Muscle layer of colon (tissue), 2 donors: Measurements from ENCODE around the gene DBX1.
"Not testable (repeated sequence)": the region's sequence is repeated elsewhere in the genome, so short reads cannot be mapped to it uniquely, and the experiment has no call there.

ENCODE experiments used
- H3K27ac ChIP-seq: one replicate; pipeline ENCODE4 v1.7.0; 2013; ENCODE audit warnings: low read depth, mild to moderate bottlenecking, low read length, moderate library complexity
- H3K27me3 ChIP-seq, 2 donors: one replicate each; pipeline ENCODE4 v1.7.0; 2013; ENCODE audit warnings: low read length in 2 of 2, mild to moderate bottlenecking in 2 of 2; ENCODE audit not compliant: insufficient read depth in 2 of 2, control insufficient read depth in 1 of 2
- H3K36me3 ChIP-seq: one replicate; pipeline ENCODE4 v1.7.0; 2013; ENCODE audit warnings: mild to moderate bottlenecking, low read length; ENCODE audit not compliant: insufficient read depth
- H3K4me1 ChIP-seq: one replicate; pipeline ENCODE4 v1.7.0; 2013; ENCODE audit warnings: mild to moderate bottlenecking, low read length; ENCODE audit not compliant: insufficient read depth
- H3K4me3 ChIP-seq, 2 donors: one replicate each; pipeline ENCODE4 v1.7.0; 2013; ENCODE audit warnings: low read length in 2 of 2, low read depth in 1 of 2, mild to moderate bottlenecking in 1 of 2, moderate library complexity in 1 of 2
- H3K9ac ChIP-seq: one replicate; pipeline ENCODE4 v1.7.0; 2013; ENCODE audit warnings: low read length
- H3K9me3 ChIP-seq: one replicate; pipeline ENCODE4 v1.7.0; 2013; ENCODE audit warnings: mild to moderate bottlenecking, low read length
- donor health status: abdominal sarcoma.
- donor health status: Adenocarcinoma of cecum.

Gene DBX1

GRCh38 chr11:20132667-20133039 is 27.6 kb downstream of the DBX1 start:
- no peaks in the 10 kb centered on the region for H3K4me1 ChIP-seq
- no peaks in the 10 kb centered on the region for H3K27me3 ChIP-seq
- no peak overlapping the region for H3K9ac ChIP-seq
- H3K9me3 ChIP-seq, result no peaks in the 10 kb centered on the region
- no peaks in the 10 kb centered on the region for H3K36me3 ChIP-seq
- H3K4me3 ChIP-seq, result peak overlapping the region; percentile 52 to 74
- H3K27ac ChIP-seq, result no peak overlapping the region

- peak overlapping the region; percentile 52 to 74 for H3K4me3 ChIP-seq
Measured at GRCh38 chr11:20131788-20132666, 28.2 kb downstream of the DBX1 start.

GRCh38 chr11:20129665-20130064 is 30.6 kb downstream of the DBX1 start:
- no peaks in the 10 kb centered on the region for H3K27me3 ChIP-seq
- no peak overlapping the region for H3K9ac ChIP-seq
- no peak overlapping the region for H3K4me3 ChIP-seq
- H3K27ac ChIP-seq, result no peak overlapping the region
- no peaks in the 10 kb centered on the region for H3K36me3 ChIP-seq
- no peaks in the 10 kb centered on the region for H3K4me1 ChIP-seq
- H3K9me3 ChIP-seq, result no peaks in the 10 kb centered on the region

More at GRCh38 chr11:20131788-20132666, 28.2 kb downstream of the DBX1 start:
- no peaks in the 10 kb centered on the region for H3K27me3 ChIP-seq
- no peaks in the 10 kb centered on the region for H3K36me3 ChIP-seq
- H3K9me3 ChIP-seq, result no peaks in the 10 kb centered on the region
- no peak overlapping the region for H3K27ac ChIP-seq
- no peak overlapping the region for H3K9ac ChIP-seq
- H3K4me1 ChIP-seq, result no peaks in the 10 kb centered on the region

GRCh38 chr11:20128528-20128825 is 31.8 kb downstream of the DBX1 start:
- not testable (repeated sequence) for H3K27me3 ChIP-seq, H3K36me3 ChIP-seq, H3K9me3 ChIP-seq, H3K4me3 ChIP-seq, H3K9ac ChIP-seq, H3K4me1 ChIP-seq, H3K27ac ChIP-seq

GRCh38 chr11:20127671-20128527 is 32.4 kb downstream of the DBX1 start:
- no peak overlapping the region for H3K4me3 ChIP-seq
- no peak overlapping the region for H3K9ac ChIP-seq
- no peaks in the 10 kb centered on the region for H3K9me3 ChIP-seq
- no peaks in the 10 kb centered on the region for H3K27me3 ChIP-seq
- H3K4me1 ChIP-seq, result no peaks in the 10 kb centered on the region
- no peak overlapping the region for H3K27ac ChIP-seq
- H3K36me3 ChIP-seq, result no peaks in the 10 kb centered on the region

- Histone ChIP-seq H3K9ac (no peak overlapping the region), H3K4me3 (no peak overlapping the region), H3K9me3 (no peaks in the 10 kb centered on the region), H3K27ac (no peak overlapping the region), H3K4me1 (no peaks in the 10 kb centered on the region), H3K36me3 (no peaks in the 10 kb centered on the region), H3K27me3 (no peaks in the 10 kb centered on the region)
Measured at GRCh38 chr11:20126724-20127123, 33.6 kb downstream of the DBX1 start.

- Histone ChIP-seq H3K27ac (no peak overlapping the region), H3K9me3 (no peaks in the 10 kb centered on the region), H3K9ac (no peak overlapping the region), H3K4me3 (no peak overlapping the region), H3K4me1 (no peaks in the 10 kb centered on the region), H3K36me3 (no peaks in the 10 kb centered on the region), H3K27me3 (no peaks in the 10 kb centered on the region)
Measured at GRCh38 chr11:20125927-20126326, 34.3 kb downstream of the DBX1 start.

GRCh38 chr11:20122131-20122530 is 38.1 kb downstream of the DBX1 start:
- Histone ChIP-seq H3K9me3 (no peaks in the 10 kb centered on the region), H3K9ac (no peak overlapping the region), H3K4me1 (no peaks in the 10 kb centered on the region), H3K27ac (no peak overlapping the region), H3K36me3 (peaks cover 23% of the 10 kb centered on the region), H3K27me3 (no peaks in the 10 kb centered on the region), H3K4me3 (no peak overlapping the region)

- Histone ChIP-seq H3K27me3 (no peaks in the 10 kb centered on the region), H3K27ac (no peak overlapping the region), H3K36me3 (peaks cover 23% of the 10 kb centered on the region)
Measured at GRCh38 chr11:20120134-20120925, 39.9 kb downstream of the DBX1 start.

GRCh38 chr11:20119315-20119714 is 41.0 kb downstream of the DBX1 start:
- Histone ChIP-seq H3K27me3 (no peaks in the 10 kb centered on the region), H3K9me3 (no peaks in the 10 kb centered on the region), H3K36me3 (peaks cover 31% of the 10 kb centered on the region), H3K4me1 (peaks cover 12% of the 10 kb centered on the region), H3K9ac (no peak overlapping the region), H3K27ac (no peak overlapping the region), H3K4me3 (no peak overlapping the region)

More at GRCh38 chr11:20120134-20120925, 39.9 kb downstream of the DBX1 start:
- no peaks in the 10 kb centered on the region for H3K9me3 ChIP-seq
- H3K9ac ChIP-seq, result no peak overlapping the region
- H3K4me3 ChIP-seq, result no peak overlapping the region
- peaks cover 11% of the 10 kb centered on the region for H3K4me1 ChIP-seq

- H3K4me3 ChIP-seq, result no peak overlapping the region
- H3K27ac ChIP-seq, result no peak overlapping the region
Measured at GRCh38 chr11:20118209-20118608, 42.1 kb downstream of the DBX1 start.

More at GRCh38 chr11:20118209-20118608, 42.1 kb downstream of the DBX1 start:
- Histone ChIP-seq H3K4me1 (peaks cover 19% of the 10 kb centered on the region), H3K36me3 (peaks cover 36% of the 10 kb centered on the region), H3K27me3 (no peaks in the 10 kb centered on the region), H3K9ac (no peak overlapping the region), H3K9me3 (no peaks in the 10 kb centered on the region)
